GM12878 (cell line): ENCODE data around the gene MTSS2. TPM values are rescaled to one million over a fixed set of nuclear protein-coding genes. Genes with fewer than 3 reads are reported as not detected.

Experiments
- ATAC-seq: fragments of 200-7000 bp; cut with Tn5 transposase; 3 replicates; pipeline ENCODE4 v1.9.1; 2020; ENCODE audit warnings: mild to moderate bottlenecking, moderate library complexity
- BruUV-seq: library from RNA; stranded (reverse); fragments of 400-500 nt; replicated peaks from 2 replicates; lab custom pipeline; 2021; lab: Mats Ljungman, UMichigan
- CTCF ChIA-PET: fragments of 300-600 bp; sonication (Branson Sonifier 250); formaldehyde crosslinking; extraction: SDS; loops from one replicate; lab custom pipeline; 2021; ENCODE audit warnings: inconsistent platforms; lab: Yijun Ruan, JAX
- POLR2A ChIA-PET: fragments of 350-600 bp; formaldehyde crosslinking; extraction: SDS; loops from one replicate; lab custom pipeline; 2021; ENCODE audit warnings: inconsistent platforms; lab: Charles Lee
- RAD21 ChIA-PET: fragments of 300-600 bp; sonication (Branson Sonifier 250); formaldehyde crosslinking; loops from one replicate; lab custom pipeline; 2023; ENCODE audit warnings: antibody characterized with exemption; ENCODE audit not compliant: unreplicated experiment; lab: Charles Lee
- SMC1A ChIA-PET: fragments of 300-600 bp; sonication (Branson Sonifier 250); formaldehyde crosslinking; loops from one replicate; lab custom pipeline; 2023; ENCODE audit not compliant: unreplicated experiment, uncharacterized antibody; lab: Charles Lee
- DNase-seq: peaks from one replicate; pipeline ENCODE4 v3.0.0-alpha.2; 2011; ENCODE audit warnings: low read depth, low spot score
- FAIRE-seq: peaks from 3 replicates; lab custom pipeline; 2011; peaks lifted over from hg19 to GRCh38; lab: Jason Lieb, UNC
- H2AFZ ChIP-seq: 2 replicates; pipeline ENCODE4 v1.6.0; 2011; ENCODE audit warnings: low read depth, low read length, control low read depth; ENCODE audit not compliant: control insufficient read depth
- H3K27ac ChIP-seq: 2 replicates; pipeline ENCODE4 v1.5.1; 2011; ENCODE audit warnings: control low read depth; ENCODE audit not compliant: control insufficient read depth, insufficient read depth
- H3K27me3 ChIP-seq, 2 experiments: replicated peaks in 1 of 2; 2 replicates each; pipeline versions ENCODE4 v1.6.0 to v1.6.1; 2011; ENCODE audit warnings: low read length in 1 of 2; ENCODE audit not compliant: control insufficient read depth in 2 of 2, insufficient read depth in 2 of 2
- H3K36me3 ChIP-seq, 2 experiments: 2 replicates each; pipeline ENCODE4 v1.5.1; 2011; ENCODE audit warnings: low read length in 1 of 2; ENCODE audit not compliant: control insufficient read depth in 2 of 2, insufficient read depth in 2 of 2
- H3K4me1 ChIP-seq: 2 replicates; pipeline ENCODE4 v1.6.1; 2011; ENCODE audit warnings: mild to moderate bottlenecking, low read length, moderate library complexity, mixed read lengths; ENCODE audit not compliant: control insufficient read depth, insufficient read depth
- H3K4me2 ChIP-seq: 2 replicates; pipeline ENCODE4 v1.6.0; 2011; ENCODE audit warnings: control low read depth; ENCODE audit not compliant: control insufficient read depth, insufficient read depth
- H3K4me3 ChIP-seq: fragments of 200-600 bp; sonication (generic); 2 replicates; pipeline ENCODE4 v1.5.1; 2016
- H3K79me2 ChIP-seq: 2 replicates; pipeline ENCODE4 v1.6.0; 2011; ENCODE audit warnings: low read length; ENCODE audit not compliant: control insufficient read depth, insufficient read depth
- H3K9ac ChIP-seq: 2 replicates; pipeline ENCODE4 v1.8.0; 2011; ENCODE audit warnings: low read length, control low read depth, mixed read lengths; ENCODE audit not compliant: control insufficient read depth, insufficient read depth
- H3K9me3 ChIP-seq: replicated peaks from 3 replicates; pipeline ENCODE4 v1.5.1; 2011; ENCODE audit warnings: mild to moderate bottlenecking, low read length; ENCODE audit not compliant: control insufficient read depth, insufficient read depth
- H4K20me1 ChIP-seq: 2 replicates; pipeline ENCODE4 v1.6.0; 2011; ENCODE audit not compliant: control insufficient read depth, insufficient read depth
- BRCA1 ChIP-seq: IDR thresholded peaks from 2 replicates; pipeline ENCODE4 v1.6.1; 2011; ENCODE audit warnings: low read depth, low read length, improper control_type of control experiment
- CEBPB ChIP-seq, 2 experiments: fragments of 150-350 bp in 1 of 2; IDR thresholded peaks; 2 replicates each; pipeline ENCODE4 v1.6.1; 2012 to 2014; ENCODE audit warnings: low read depth in 2 of 2, low read length in 2 of 2, borderline replicate concordance in 1 of 2, inconsistent platforms in 1 of 2
- CREM ChIP-seq: IDR thresholded peaks from 2 replicates; pipeline ENCODE4 v1.6.1; 2014; ENCODE audit warnings: antibody characterized with exemption, low read depth
- E4F1 ChIP-seq: fragments of 450-650 bp; IDR thresholded peaks from 2 replicates; pipeline ENCODE4 v1.6.1; 2018; ENCODE audit warnings: borderline replicate concordance, mild to moderate bottlenecking; ENCODE audit not compliant: partially characterized antibody
- EZH2 ChIP-seq: IDR thresholded peaks from 2 replicates; pipeline ENCODE4 v1.6.1; 2012; ENCODE audit warnings: low read depth, mild to moderate bottlenecking, control low read depth, inconsistent platforms, low read length, borderline replicate concordance; ENCODE audit not compliant: control insufficient read depth
- MYC ChIP-seq: IDR thresholded peaks from 2 replicates; pipeline ENCODE4 v1.6.1; 2011; ENCODE audit warnings: mild to moderate bottlenecking, low read length, moderate library complexity, inconsistent platforms; ENCODE audit not compliant: insufficient read depth, insufficient replicate concordance, insufficient read length, severe bottlenecking
- NR2C1 ChIP-seq: fragments of 450-650 bp; IDR thresholded peaks from 2 replicates; pipeline ENCODE4 v1.6.1; 2017; ENCODE audit warnings: antibody characterized with exemption, mild to moderate bottlenecking, moderate library complexity
- NR2C2 ChIP-seq: IDR thresholded peaks from 2 replicates; pipeline ENCODE4 v1.6.1; 2011; ENCODE audit warnings: borderline replicate concordance, low read depth; ENCODE audit not compliant: control insufficient read depth, insufficient read length
- POLR2AphosphoS5 ChIP-seq: IDR thresholded peaks from 2 replicates; pipeline ENCODE4 v1.6.1; 2011; ENCODE audit warnings: mild to moderate bottlenecking, low read length, inconsistent platforms
- REST ChIP-seq: IDR thresholded peaks from 2 replicates; pipeline ENCODE4 v1.6.1; 2012; ENCODE audit warnings: mild to moderate bottlenecking, low read depth, low read length
- SPI1 ChIP-seq: IDR thresholded peaks from 2 replicates; pipeline ENCODE4 v1.6.1; 2011; ENCODE audit warnings: low read depth, mild to moderate bottlenecking, low read length, moderate library complexity, borderline replicate concordance; ENCODE audit not compliant: insufficient read depth
- SREBF2 ChIP-seq: IDR thresholded peaks from 2 replicates; pipeline ENCODE4 v1.6.1; 2012; ENCODE audit warnings: mild to moderate bottlenecking, low read length
- WGBS: methylation state at CpG from one replicate; pipeline ENCODE4 v1.1.6; 2016; ENCODE audit warnings: low lambda C conversion rate; ENCODE audit not compliant: insufficient replicate concordance, insufficient coverage; ENCODE audit errors: missing lambda C conversion rate; 5-methylcytosine and 5-hydroxymethylcytosine counted together
- in situ Hi-C: fragments of 300-500 bp; cut with MboI; formaldehyde crosslinking; loops from 9 replicates; pipeline ENCODE4 v1.14.3; 2018; ENCODE audit warnings: mixed read lengths
- intact Hi-C: fragments of 100-400 bp; cut with micrococcal nuclease; formaldehyde crosslinking; loops from one replicate; pipeline ENCODE4 v1.14.2; 2022; ENCODE audit not compliant: unreplicated experiment
- polyA plus RNA-seq, 11 experiments: library from polyadenylated mRNA; depleted of rRNA in 4 of 11; unstranded in 6 of 11; stranded (reverse) in 5 of 11; fragments of >200 nt; fragmentation: Nextera tagmentation in 4 of 11; fragmentation: Illumina TruSeq in 1 of 11; extraction: Ambion mirVana in 4 of 11; extraction: Trizol in 1 of 11; gene quantifications; 1 replicate in 1 of 11; 2 replicates in 10 of 11; pipeline versions ENCODE4 v1.2.1 to v1.2.3, GENCODE V29; 2011 to 2016; ENCODE audit warnings: inconsistent platforms in 2 of 11, missing spikeins in 2 of 11, low read depth in 1 of 11
- total RNA-seq, 4 experiments: library from RNA; depleted of rRNA in 3 of 4; stranded (reverse); fragments of >200 nt in 3 of 4; fragmentation: Illumina TruSeq in 1 of 4; extraction: Trizol in 1 of 4; gene quantifications; 2 replicates each; pipeline versions ENCODE4 v1.2.1 to v1.2.3, GENCODE V29; 2013 to 2021

Gene MTSS2
- total and polyA plus RNA-seq, 10 of the 15 experiments (the other 5 are each of a cell fraction or from before 2014, with no cell fraction given): under 0.01 to 0.51 (median 0.14) TPM; not detected in 4

- H2AFZ ChIP-seq: no peak overlapping the region
- intact Hi-C loops: no loop called here
- H3K9me3 ChIP-seq: no peaks in the 10 kb centered on the region
- no peak overlapping the region for H3K4me2 ChIP-seq
- H3K4me3 ChIP-seq: no peak overlapping the region
- no peaks in the 10 kb centered on the region for H4K20me1 ChIP-seq
- ChIA-PET SMC1A (interaction anchor here (0.7 kb wide), 1 partner anchor 58 kb away, joined by 3 read pairs; no protein-coding TSS in a partner anchor), POLR2A (no interaction called here), CTCF (interaction anchor here (2.5 kb wide), 1 partner anchor 48 kb away, joined by 7 read pairs; no protein-coding TSS in a partner anchor)
- peaks cover 0 to 4% of the 10 kb centered on the region in 2 experiments; a peak in 3 of 4 replicates for H3K36me3 ChIP-seq
- in situ Hi-C loops: no loop called here
- no peak for ATAC-seq
- no peak overlapping the region for H3K9ac ChIP-seq
- no TSS peak for BruUV-seq
- no peak overlapping the region for H3K27ac ChIP-seq
- TF ChIP-seq SREBF2: no peak
- TF ChIP-seq CEBPB (IDR thresholded peaks at IDR 0.05; ENCODE audit: borderline replicate concordance in 1 of 2, low read depth in 2 of 2, low read length in 2 of 2): no peak
- no peak for TF ChIP-seq E4F1
- no peak for TF ChIP-seq SPI1
- no peak for TF ChIP-seq REST
- no peak for TF ChIP-seq MYC
- TF ChIP-seq NR2C1: no peak
- TF ChIP-seq NR2C2: no peak
- TF ChIP-seq POLR2AphosphoS5: no peak
- TF ChIP-seq CREM: no peak
- TF ChIP-seq EZH2: no peak
- TF ChIP-seq BRCA1: no peak
- TF ChIP-seq, all 136 proteins: peak for 0
- Histone ChIP-seq H3K4me1 (no peaks in the 10 kb centered on the region), H3K27me3 (no peaks in the 10 kb centered on the region), H3K79me2 (no peaks in the 10 kb centered on the region)
- DNase-seq (no peak), FAIRE-seq (no peak)
- RAD21 ChIA-PET: no interaction called here
- 97% methylated on average over 6 of the region's 6 CpGs for whole genome bisulfite sequencing
Measured at GRCh38 chr16:70723740-70724145, 37.9 kb upstream of the MTSS2 start.
